IPS-18a (cell line): ENCODE measurements around the gene ACOX2.

ENCODE experiments used
- H3K27ac ChIP-seq: one replicate; pipeline ENCODE4 v1.5.1; 2013; ENCODE audit warnings: low read length
- H3K27me3 ChIP-seq: one replicate; pipeline ENCODE4 v1.6.1; 2013; ENCODE audit warnings: mild to moderate bottlenecking, low read length; ENCODE audit not compliant: control insufficient read depth, insufficient read depth
- H3K36me3 ChIP-seq: one replicate; pipeline ENCODE4 v1.6.1; 2013; ENCODE audit warnings: low read depth, low read length; ENCODE audit not compliant: control insufficient read depth
- H3K4me1 ChIP-seq: one replicate; pipeline ENCODE4 v1.6.1; 2013; ENCODE audit warnings: low read depth, low read length; ENCODE audit not compliant: control insufficient read depth
- H3K4me3 ChIP-seq: one replicate; pipeline ENCODE4 v1.5.1; 2013; ENCODE audit warnings: low read length
- H3K9ac ChIP-seq: one replicate; pipeline ENCODE4 v1.6.1; 2013; ENCODE audit warnings: mild to moderate bottlenecking, low read length, moderate library complexity
- H3K9me3 ChIP-seq: one replicate; pipeline ENCODE4 v1.6.1; 2013; ENCODE audit warnings: low read depth, low read length; ENCODE audit not compliant: control insufficient read depth

ACOX2 gene

DNA sequence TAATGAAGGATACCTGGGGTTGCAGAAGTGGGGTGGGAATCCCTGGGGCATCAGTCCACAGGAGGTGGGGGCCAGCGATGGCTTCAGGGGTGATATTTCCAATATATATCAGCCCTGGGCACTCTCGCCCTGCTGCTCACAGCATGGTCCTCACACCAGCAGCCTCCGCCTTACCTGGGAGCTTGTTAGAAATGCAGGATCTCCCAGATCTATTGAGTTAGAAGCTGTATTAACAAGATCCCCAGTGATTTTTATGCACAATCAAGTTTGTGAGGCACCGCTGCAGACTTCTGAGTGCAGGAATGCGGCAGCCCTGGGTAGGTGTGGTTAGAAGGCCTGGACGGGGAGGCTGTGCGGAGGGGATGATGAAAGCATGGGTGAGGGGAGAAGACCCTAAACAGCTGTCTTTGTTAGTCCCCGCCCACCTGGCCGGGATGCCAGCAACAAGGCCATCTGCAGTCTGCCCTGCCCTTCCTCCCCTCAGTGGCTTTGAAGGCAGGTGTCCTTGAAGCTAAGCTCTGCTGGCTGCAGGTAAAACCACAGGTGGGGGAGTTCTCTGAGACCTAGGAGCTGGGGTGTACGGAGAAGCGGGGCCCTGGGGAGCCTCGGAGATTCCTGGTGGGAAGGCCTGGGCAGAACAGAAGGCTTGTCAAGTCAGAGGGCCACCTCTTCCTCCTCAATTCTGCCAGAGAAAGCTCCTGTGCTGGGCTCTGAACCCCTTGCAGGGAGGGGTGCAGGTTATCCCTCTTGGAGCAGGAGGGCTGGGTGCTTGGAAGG lies 28.8 kb upstream of the ACOX2 start:
- peaks cover 12% of the 10 kb centered on the region for H3K4me1 ChIP-seq
- H3K4me3 ChIP-seq, result no peak overlapping the region
- H3K27ac ChIP-seq, result no peak overlapping the region
- H3K9ac ChIP-seq, result no peak overlapping the region
- no peaks in the 10 kb centered on the region for H3K36me3 ChIP-seq
- H3K27me3 ChIP-seq, result no peaks in the 10 kb centered on the region
- H3K9me3 ChIP-seq, result no peaks in the 10 kb centered on the region

- Histone ChIP-seq H3K4me1 (peaks cover 12% of the 10 kb centered on the region), H3K4me3 (no peak overlapping the region), H3K9me3 (no peaks in the 10 kb centered on the region), H3K27ac (no peak overlapping the region), H3K9ac (no peak overlapping the region), H3K27me3 (no peaks in the 10 kb centered on the region), H3K36me3 (no peaks in the 10 kb centered on the region)
Observed at GRCh38 chr3:58564456-58565160, 27.6 kb upstream of the ACOX2 start.

GRCh38 chr3:58564054-58564453 lies 27.1 kb upstream of the ACOX2 start:
- H3K36me3 ChIP-seq, result no peaks in the 10 kb centered on the region
- no peaks in the 10 kb centered on the region for H3K9me3 ChIP-seq
- no peak overlapping the region for H3K27ac ChIP-seq
- no peaks in the 10 kb centered on the region for H3K27me3 ChIP-seq
- H3K4me3 ChIP-seq, result no peak overlapping the region
- no peak overlapping the region for H3K9ac ChIP-seq
- peaks cover 12% of the 10 kb centered on the region for H3K4me1 ChIP-seq

- H3K9ac ChIP-seq, result no peak overlapping the region
- H3K36me3 ChIP-seq, result no peaks in the 10 kb centered on the region
- peaks cover 12% of the 10 kb centered on the region for H3K4me1 ChIP-seq
- no peaks in the 10 kb centered on the region for H3K9me3 ChIP-seq
- no peak overlapping the region for H3K27ac ChIP-seq
- no peak overlapping the region for H3K4me3 ChIP-seq
- H3K27me3 ChIP-seq, result no peaks in the 10 kb centered on the region
Observed at GRCh38 chr3:58563386-58564035, 26.5 kb upstream of the ACOX2 start.

- Histone ChIP-seq H3K9me3 (no peaks in the 10 kb centered on the region), H3K4me1 (peaks cover 12% of the 10 kb centered on the region), H3K36me3 (no peaks in the 10 kb centered on the region), H3K27ac (no peak overlapping the region), H3K4me3 (no peak overlapping the region), H3K9ac (no peak overlapping the region), H3K27me3 (no peaks in the 10 kb centered on the region)
Observed at GRCh38 chr3:58562498-58562897, 25.5 kb upstream of the ACOX2 start.

- peaks cover 6% of the 10 kb centered on the region for H3K4me1 ChIP-seq
- no peak overlapping the region for H3K4me3 ChIP-seq
- no peaks in the 10 kb centered on the region for H3K27me3 ChIP-seq
- H3K9ac ChIP-seq, result no peak overlapping the region
- no peaks in the 10 kb centered on the region for H3K36me3 ChIP-seq
- no peak overlapping the region for H3K27ac ChIP-seq
- no peaks in the 10 kb centered on the region for H3K9me3 ChIP-seq
Observed at GRCh38 chr3:58560771-58561311, 23.9 kb upstream of the ACOX2 start.

- Histone ChIP-seq H3K36me3 (no peaks in the 10 kb centered on the region), H3K9me3 (no peaks in the 10 kb centered on the region), H3K9ac (no peak overlapping the region), H3K4me1 (no peaks in the 10 kb centered on the region), H3K4me3 (no peak overlapping the region), H3K27me3 (no peaks in the 10 kb centered on the region), H3K27ac (no peak overlapping the region)
Observed at GRCh38 chr3:58559586-58559985, 22.6 kb upstream of the ACOX2 start.

DNA sequence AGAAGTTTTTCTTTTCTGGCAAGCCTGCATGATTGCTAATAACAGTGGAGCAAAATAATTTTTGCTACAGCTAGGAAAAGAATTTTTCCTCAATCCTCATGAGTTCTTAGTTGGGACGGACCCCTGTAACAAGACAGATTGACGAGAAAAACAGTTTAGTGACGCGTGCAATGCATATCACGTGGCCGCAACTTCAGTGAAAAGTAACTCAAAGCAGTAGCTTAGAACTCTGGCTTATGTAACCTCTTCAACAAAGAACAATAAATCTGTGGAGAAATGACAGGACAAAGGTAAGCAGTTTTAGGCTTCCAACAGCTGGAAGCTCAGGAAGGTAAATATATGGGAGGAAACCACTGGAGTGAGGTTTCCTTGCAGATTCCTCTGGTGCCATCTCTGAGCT lies 20.5 kb upstream of the ACOX2 start:
- H3K9me3 ChIP-seq, result no peaks in the 10 kb centered on the region
- no peak overlapping the region for H3K27ac ChIP-seq
- no peaks in the 10 kb centered on the region for H3K36me3 ChIP-seq
- no peaks in the 10 kb centered on the region for H3K27me3 ChIP-seq
- no peak overlapping the region for H3K4me3 ChIP-seq
- no peaks in the 10 kb centered on the region for H3K4me1 ChIP-seq
- H3K9ac ChIP-seq, result no peak overlapping the region

DNA sequence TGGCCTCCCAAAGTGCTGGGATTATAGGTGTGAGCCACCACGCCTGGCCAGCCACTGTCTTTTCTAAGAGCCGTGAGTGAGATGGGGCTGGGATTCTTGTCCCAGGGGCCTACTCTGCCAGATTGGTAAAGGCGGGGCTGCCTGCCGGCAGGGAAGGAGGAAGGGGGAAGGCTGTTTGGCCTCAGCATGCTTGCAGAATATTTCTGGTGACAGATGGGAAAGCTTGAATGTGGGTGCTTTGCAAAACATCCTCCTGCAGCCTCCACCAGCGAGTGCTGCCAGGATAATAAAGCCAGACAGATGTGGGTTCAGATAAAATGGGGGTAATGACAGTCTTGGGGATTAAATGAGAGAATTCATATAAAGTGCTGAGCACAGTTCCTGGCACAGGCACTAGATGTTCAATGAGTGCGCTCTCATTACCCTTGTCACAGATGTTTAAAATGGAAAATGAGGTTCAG lies 19.8 kb upstream of the ACOX2 start:
- Histone ChIP-seq H3K9ac (no peak overlapping the region), H3K36me3 (no peaks in the 10 kb centered on the region), H3K4me1 (no peaks in the 10 kb centered on the region), H3K27me3 (no peaks in the 10 kb centered on the region), H3K27ac (no peak overlapping the region), H3K9me3 (no peaks in the 10 kb centered on the region), H3K4me3 (no peak overlapping the region)

DNA sequence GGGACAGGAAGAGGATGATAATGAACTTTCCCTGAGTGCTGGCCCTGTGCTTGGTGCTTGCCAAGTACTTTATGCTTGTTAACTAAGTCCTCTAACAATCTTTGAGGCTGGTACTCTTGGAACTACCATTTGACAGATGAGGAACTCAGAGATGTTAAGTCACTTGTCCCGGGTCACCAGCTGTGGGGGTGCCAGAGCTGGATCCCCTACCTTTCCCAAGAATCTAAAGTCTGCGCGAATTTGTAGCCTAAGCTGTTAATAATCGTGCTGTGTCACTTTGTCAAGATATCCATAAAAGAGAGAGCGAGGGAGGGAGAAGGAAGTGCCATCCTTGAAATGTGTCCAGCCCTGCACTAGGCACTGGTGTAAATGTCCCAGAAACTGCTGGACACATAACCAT lies 19.0 kb upstream of the ACOX2 start:
- Histone ChIP-seq H3K9ac (no peak overlapping the region), H3K27me3 (no peaks in the 10 kb centered on the region), H3K9me3 (no peaks in the 10 kb centered on the region), H3K36me3 (no peaks in the 10 kb centered on the region), H3K4me1 (no peaks in the 10 kb centered on the region), H3K4me3 (no peak overlapping the region), H3K27ac (no peak overlapping the region)

DNA sequence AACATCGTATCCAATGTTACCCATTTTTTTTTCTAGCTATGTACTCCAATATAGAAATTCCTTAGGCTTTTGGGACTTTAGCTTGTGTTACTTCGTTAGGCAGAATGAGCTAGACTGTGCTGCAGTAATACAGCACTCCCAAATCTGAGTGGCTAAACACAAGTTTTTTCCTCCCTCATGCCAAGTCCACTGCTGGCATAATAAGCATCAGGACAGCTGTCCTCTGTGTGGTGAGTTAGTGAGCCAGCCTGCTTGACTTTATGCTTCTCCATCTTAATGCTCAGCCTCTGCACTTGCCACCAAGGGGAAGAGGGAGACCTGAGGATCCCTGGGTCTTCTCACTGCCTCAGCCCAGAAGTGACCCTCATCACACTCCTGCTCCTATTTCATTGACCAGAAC lies 18.2 kb upstream of the ACOX2 start:
- Histone ChIP-seq H3K36me3 (no peaks in the 10 kb centered on the region), H3K9me3 (no peaks in the 10 kb centered on the region), H3K27ac (no peak overlapping the region), H3K4me1 (no peaks in the 10 kb centered on the region), H3K27me3 (no peaks in the 10 kb centered on the region), H3K4me3 (no peak overlapping the region), H3K9ac (no peak overlapping the region)
